ENCODE data around the gene HSPA14. TPM values are rescaled to one million over a fixed set of nuclear protein-coding genes. Genes with fewer than 3 reads are reported as not detected.
"Not testable (repeated sequence)": the region's sequence is repeated elsewhere in the genome, so short reads cannot be mapped to it uniquely, and the experiment has no call there.

HSPA14 gene
- total RNA-seq, 1 experiment from 2014 or later = 15.9 TPM

- no peaks in the 10 kb centered on the region for H3K4me1 ChIP-seq (ENCODE audit: control insufficient read depth, insufficient read depth, low read length)
- DNase-seq (ENCODE audit: low read depth, low spot score) = no peak
- H3K4me3 ChIP-seq (ENCODE audit: low read depth in 2 of 2, low read length in 2 of 2) = no peak overlapping the region
- no peaks in the 10 kb centered on the region for H3K36me3 ChIP-seq (ENCODE audit: control insufficient read depth, insufficient read depth, low read length)
- no TSS peak for BruUV-seq (replicated peaks)
- CTCF ChIA-PET = no interaction called here
- in situ Hi-C loops (cut with HindIII; ENCODE audit: low pct_unique_long_range_greater_than_20kb, low sequenced_read_pairs) = no loop called here
- POLR2A ChIA-PET = no interaction called here
- no peak overlapping the region for H3K27ac ChIP-seq (ENCODE audit: low read length)
- H3K9me3 ChIP-seq (ENCODE audit: control insufficient read depth, insufficient read depth, low read depth, low read length) = no peaks in the 10 kb centered on the region
- TF ChIP-seq CTCF (IDR thresholded peaks at IDR 0.05) (no peak), POLR2AphosphoS5 (IDR thresholded peaks at IDR 0.05; ENCODE audit: low read depth, low read length) (no peak), REST (IDR thresholded peaks at IDR 0.05; ENCODE audit: insufficient read depth in 1 of 2, low read depth in 2 of 2, low read length in 1 of 2) (no peak), TCF7L2 (IDR thresholded peaks at IDR 0.05; ENCODE audit: low read depth, low read length) (no peak), SIN3A (IDR thresholded peaks at IDR 0.05; ENCODE audit: borderline replicate concordance, insufficient read depth, low read depth, low read length) (no peak)
- intact Hi-C loops (cut with micrococcal nuclease; ENCODE audit: unreplicated experiment) = no loop called here
- ATAC-seq = no peak
- H3K27me3 ChIP-seq (ENCODE audit: control insufficient read depth, insufficient read depth, low read length) = no peaks in the 10 kb centered on the region
Observed at GRCh38 chr10:14815681-14816080, 22.4 kb upstream of the HSPA14 start.

GRCh38 chr10:14816717-14817116 lies 21.4 kb upstream of the HSPA14 start:
- in situ Hi-C loops (cut with HindIII; ENCODE audit: low pct_unique_long_range_greater_than_20kb, low sequenced_read_pairs) = not testable (repeated sequence)

GRCh38 chr10:14820010-14820774 lies 17.9 kb upstream of the HSPA14 start:
- DNase-seq (ENCODE audit: low read depth, low spot score) (no peak), ATAC-seq (no peak)
- Histone ChIP-seq H3K36me3 (ENCODE audit: control insufficient read depth, insufficient read depth, low read length) (no peaks in the 10 kb centered on the region), H3K9me3 (ENCODE audit: control insufficient read depth, insufficient read depth, low read depth, low read length) (no peaks in the 10 kb centered on the region), H3K4me1 (ENCODE audit: control insufficient read depth, insufficient read depth, low read length) (no peaks in the 10 kb centered on the region), H3K27ac (ENCODE audit: low read length) (no peak overlapping the region), H3K4me3 (ENCODE audit: low read depth in 2 of 2, low read length in 2 of 2) (no peak overlapping the region), H3K27me3 (ENCODE audit: control insufficient read depth, insufficient read depth, low read length) (no peaks in the 10 kb centered on the region)
- no peak for TF ChIP-seq SIN3A (IDR thresholded peaks at IDR 0.05; ENCODE audit: borderline replicate concordance, insufficient read depth, low read depth, low read length)
- TF ChIP-seq CTCF (IDR thresholded peaks at IDR 0.05) = no peak
- CTCF ChIA-PET = no interaction called here
- POLR2A ChIA-PET = no interaction called here
- BruUV-seq (replicated peaks) = no TSS peak
- in situ Hi-C loops (cut with HindIII; ENCODE audit: low pct_unique_long_range_greater_than_20kb, low sequenced_read_pairs) = no loop called here
- intact Hi-C loops (cut with micrococcal nuclease; ENCODE audit: unreplicated experiment) = no loop called here

More at GRCh38 chr10:14816717-14817116, 21.4 kb upstream of the HSPA14 start:
- intact Hi-C loops (cut with micrococcal nuclease; ENCODE audit: unreplicated experiment); CTCF ChIA-PET; BruUV-seq (replicated peaks); H3K27me3 ChIP-seq (ENCODE audit: control insufficient read depth, insufficient read depth, low read length); H3K4me1 ChIP-seq (ENCODE audit: control insufficient read depth, insufficient read depth, low read length); H3K27ac ChIP-seq (ENCODE audit: low read length); H3K9me3 ChIP-seq (ENCODE audit: control insufficient read depth, insufficient read depth, low read depth, low read length); DNase-seq (ENCODE audit: low read depth, low spot score); POLR2A ChIA-PET; ATAC-seq; H3K36me3 ChIP-seq (ENCODE audit: control insufficient read depth, insufficient read depth, low read length); H3K4me3 ChIP-seq (ENCODE audit: low read depth in 2 of 2, low read length in 2 of 2): not testable (repeated sequence)
